ENCODE data around the gene SRPX2. TPM values are rescaled to one million over a fixed set of nuclear protein-coding genes. Genes with fewer than 3 reads are reported as not detected.

Gene SRPX2
- total RNA-seq, 1 donor from 2014 or later: 29.5 TPM

GRCh38 chrX:100642290-100642689, 1.7 kb upstream of the SRPX2 start:
- DNase-seq (ENCODE audit: low read depth): no peak
- TF ChIP-seq, protein P1, sequence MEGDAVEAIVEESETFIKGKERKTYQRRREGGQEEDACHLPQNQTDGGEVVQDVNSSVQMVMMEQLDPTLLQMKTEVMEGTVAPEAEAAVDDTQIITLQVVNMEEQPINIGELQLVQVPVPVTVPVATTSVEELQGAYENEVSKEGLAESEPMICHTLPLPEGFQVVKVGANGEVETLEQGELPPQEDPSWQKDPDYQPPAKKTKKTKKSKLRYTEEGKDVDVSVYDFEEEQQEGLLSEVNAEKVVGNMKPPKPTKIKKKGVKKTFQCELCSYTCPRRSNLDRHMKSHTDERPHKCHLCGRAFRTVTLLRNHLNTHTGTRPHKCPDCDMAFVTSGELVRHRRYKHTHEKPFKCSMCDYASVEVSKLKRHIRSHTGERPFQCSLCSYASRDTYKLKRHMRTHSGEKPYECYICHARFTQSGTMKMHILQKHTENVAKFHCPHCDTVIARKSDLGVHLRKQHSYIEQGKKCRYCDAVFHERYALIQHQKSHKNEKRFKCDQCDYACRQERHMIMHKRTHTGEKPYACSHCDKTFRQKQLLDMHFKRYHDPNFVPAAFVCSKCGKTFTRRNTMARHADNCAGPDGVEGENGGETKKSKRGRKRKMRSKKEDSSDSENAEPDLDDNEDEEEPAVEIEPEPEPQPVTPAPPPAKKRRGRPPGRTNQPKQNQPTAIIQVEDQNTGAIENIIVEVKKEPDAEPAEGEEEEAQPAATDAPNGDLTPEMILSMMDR (conservative IDR thresholded peaks at IDR 0.05; ENCODE audit: low read depth, low read length): no peak
- no peak overlapping the region for H3K4me3 ChIP-seq (ENCODE audit: low read depth, low read length)

DNA sequence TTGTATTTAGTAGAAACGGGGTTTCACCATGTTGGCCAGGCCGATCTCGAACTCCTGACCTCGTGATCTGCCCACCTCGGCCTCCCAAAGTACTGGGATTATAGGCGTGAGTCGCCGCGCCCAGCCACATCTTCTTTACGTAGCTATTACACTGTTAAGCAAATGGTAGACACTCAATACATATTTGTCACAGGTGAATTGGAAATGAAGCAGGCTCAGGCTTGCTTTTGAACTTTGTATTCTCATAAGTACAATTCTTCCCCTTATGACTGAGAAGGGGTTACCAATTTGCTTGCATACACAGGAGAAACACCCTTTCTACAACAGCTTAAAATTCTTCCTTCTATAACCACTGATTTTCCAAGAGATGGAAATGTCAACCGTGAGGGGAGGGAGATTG, 787 bp upstream of the SRPX2 start:
- DNase-seq (ENCODE audit: low read depth): no peak
- H3K4me3 ChIP-seq (ENCODE audit: low read depth, low read length): no peak overlapping the region
- TF ChIP-seq, protein P1 (conservative IDR thresholded peaks at IDR 0.05; ENCODE audit: low read depth, low read length): no peak

- no peak for DNase-seq (ENCODE audit: low read depth)
- H3K4me3 ChIP-seq (ENCODE audit: low read depth, low read length): peak overlapping the region; percentile 30
- TF ChIP-seq, protein P1 (conservative IDR thresholded peaks at IDR 0.05; ENCODE audit: low read depth, low read length): no peak
Measured at GRCh38 chrX:100645106-100645505, 1.1 kb downstream of the SRPX2 start.

DNA sequence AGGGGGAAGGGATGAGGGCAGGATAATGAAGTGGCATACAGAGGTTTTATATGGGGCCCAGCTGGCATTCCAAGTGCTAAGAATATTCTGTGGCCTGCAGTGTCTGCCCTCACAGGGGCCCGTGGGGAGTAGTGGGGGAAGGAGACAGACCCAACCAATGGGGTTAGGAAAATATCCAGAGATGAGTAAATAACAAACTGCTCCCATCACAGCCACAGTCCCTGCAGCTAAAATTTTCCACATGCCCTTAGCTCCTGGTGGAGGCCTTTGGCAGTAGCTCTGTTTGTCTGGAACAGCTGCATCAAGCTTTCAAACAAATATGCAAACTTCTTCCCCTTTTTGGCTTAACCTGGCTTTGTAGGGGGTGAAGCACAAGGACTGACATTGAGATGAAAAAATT, 3.1 kb downstream of the SRPX2 start:
- TF ChIP-seq, protein P1 (conservative IDR thresholded peaks at IDR 0.05; ENCODE audit: low read depth, low read length): no peak
- no peak overlapping the region for H3K4me3 ChIP-seq (ENCODE audit: low read depth, low read length)
- no peak for DNase-seq (ENCODE audit: low read depth)

- TF ChIP-seq, protein P1 (conservative IDR thresholded peaks at IDR 0.05; ENCODE audit: low read depth, low read length): no peak
- H3K4me3 ChIP-seq (ENCODE audit: low read depth, low read length): no peak overlapping the region
- DNase-seq (ENCODE audit: low read depth): no peak
Measured at GRCh38 chrX:100647739-100648138, 3.7 kb downstream of the SRPX2 start.

- DNase-seq (ENCODE audit: low read depth): no peak
- TF ChIP-seq, protein P1 (conservative IDR thresholded peaks at IDR 0.05; ENCODE audit: low read depth, low read length): no peak
- H3K4me3 ChIP-seq (ENCODE audit: low read depth, low read length): no peak overlapping the region
Measured at GRCh38 chrX:100648458-100649417, 4.7 kb downstream of the SRPX2 start.
